IMR-90 (cell line): Measurements from ENCODE around the gene MTRFR. TPM values are rescaled to one million over a fixed set of nuclear protein-coding genes. Genes with fewer than 3 reads are reported as not detected.

Experiments used
- ATAC-seq: fragments of 200-7000 bp; cut with Tn5 transposase; 2 replicates; pipeline ENCODE4 v1.9.1; 2020; ENCODE audit warnings: low read depth, mild to moderate bottlenecking, moderate library complexity
- BruUV-seq: library from RNA; stranded (reverse); fragments of 400-500 nt; replicated peaks from 2 replicates; lab custom pipeline; 2021; lab: Mats Ljungman, UMichigan
- CTCF ChIA-PET: fragments of 300-600 bp; formaldehyde crosslinking; extraction: SDS; loops from one replicate; lab custom pipeline; 2021; ENCODE audit warnings: antibody characterized with exemption; lab: Yijun Ruan, JAX
- POLR2A ChIA-PET: fragments of 300-600 bp; sonication (Branson Sonifier 250); formaldehyde crosslinking; loops from one replicate; lab custom pipeline; 2022; ENCODE audit warnings: antibody characterized with exemption; ENCODE audit not compliant: unreplicated experiment; lab: Charles Lee
- DNase-seq: peaks from one replicate; pipeline ENCODE4 v3.0.0; 2013
- H2AFZ ChIP-seq: replicated peaks from 2 replicates; pipeline ENCODE3; 2013; ENCODE audit warnings: low read length, mild to moderate bottlenecking; ENCODE audit not compliant: poor library complexity
- H2AK5ac ChIP-seq: 2 replicates; pipeline ENCODE4 v1.6.1; 2013; ENCODE audit warnings: low read depth, low read length, inconsistent platforms
- H2AK9ac ChIP-seq: replicated peaks from 2 replicates; pipeline ENCODE3; 2013; ENCODE audit warnings: mild to moderate bottlenecking, low read depth, low read length, moderate library complexity; ENCODE audit not compliant: poor library complexity
- H2BK120ac ChIP-seq: 2 replicates; pipeline ENCODE4 v1.6.1; 2013; ENCODE audit warnings: low read depth, low read length, inconsistent platforms
- H2BK15ac ChIP-seq: 3 replicates; pipeline ENCODE4 v1.6.1; 2013; ENCODE audit warnings: low read depth, low read length, inconsistent platforms
- H2BK20ac ChIP-seq: 2 replicates; pipeline ENCODE4 v1.6.1; 2013; ENCODE audit warnings: low read depth, mild to moderate bottlenecking, inconsistent platforms, low read length, moderate library complexity
- H2BK5ac ChIP-seq: 2 replicates; pipeline ENCODE4 v1.6.1; 2013; ENCODE audit warnings: mild to moderate bottlenecking, low read depth, low read length, inconsistent platforms; ENCODE audit not compliant: poor library complexity, severe bottlenecking
- H3K14ac ChIP-seq: replicated peaks from 2 replicates; pipeline ENCODE4 v1.6.1; 2013; ENCODE audit warnings: low read depth, low read length, inconsistent platforms
- H3K18ac ChIP-seq: 2 replicates; pipeline ENCODE4 v1.6.1; 2013; ENCODE audit warnings: low read depth, low read length, control low read depth
- H3K23ac ChIP-seq: 2 replicates; pipeline ENCODE4 v1.6.1; 2013; ENCODE audit warnings: low read depth, low read length, inconsistent platforms
- H3K27ac ChIP-seq: 2 replicates; pipeline ENCODE4 v1.5.1; 2013; ENCODE audit warnings: mild to moderate bottlenecking, control low read depth, low read length; ENCODE audit not compliant: insufficient read depth
- H3K27me3 ChIP-seq: 2 replicates; pipeline ENCODE4 v1.6.1; 2013; ENCODE audit warnings: low read length; ENCODE audit not compliant: control insufficient read depth, insufficient read depth
- H3K36me3 ChIP-seq: 2 replicates; pipeline ENCODE4 v1.6.1; 2013; ENCODE audit warnings: low read length, mixed read lengths; ENCODE audit not compliant: control insufficient read depth, insufficient read depth
- H3K4ac ChIP-seq: 2 replicates; pipeline ENCODE4 v1.6.1; 2013; ENCODE audit warnings: low read depth, low read length, inconsistent platforms
- H3K4me1 ChIP-seq: 2 replicates; pipeline ENCODE4 v1.6.1; 2013; ENCODE audit warnings: low read length, mixed read lengths; ENCODE audit not compliant: control insufficient read depth, insufficient read depth
- H3K4me2 ChIP-seq: 2 replicates; pipeline ENCODE4 v1.6.1; 2013; ENCODE audit warnings: low read depth, mild to moderate bottlenecking, control low read depth, low read length, moderate library complexity
- H3K4me3 ChIP-seq: 2 replicates; pipeline ENCODE4 v1.5.1; 2013; ENCODE audit warnings: low read depth, mild to moderate bottlenecking, control low read depth, low read length, moderate library complexity; ENCODE audit not compliant: insufficient read depth
- H3K56ac ChIP-seq: 2 replicates; pipeline ENCODE4 v1.6.1; 2013; ENCODE audit warnings: low read length, inconsistent platforms; ENCODE audit not compliant: insufficient read depth; ENCODE audit errors: extremely low read depth
- H3K79me1 ChIP-seq, 2 experiments: 2 replicates each; pipeline ENCODE4 v1.6.1; 2013; ENCODE audit warnings: low read length in 2 of 2, inconsistent platforms in 1 of 2, low read depth in 1 of 2
- H3K9ac ChIP-seq: 2 replicates; pipeline ENCODE4 v1.6.1; 2013; ENCODE audit warnings: low read depth, low read length, control low read depth
- H3K9me1 ChIP-seq: 2 replicates; pipeline ENCODE4 v1.6.1; 2013; ENCODE audit warnings: low read length, inconsistent platforms; ENCODE audit not compliant: insufficient read depth
- H3K9me3 ChIP-seq: 2 replicates; pipeline ENCODE4 v1.6.1; 2013; ENCODE audit warnings: low read length; ENCODE audit not compliant: control insufficient read depth, insufficient read depth
- H4K20me1 ChIP-seq: 2 replicates; pipeline ENCODE4 v1.6.1; 2013; ENCODE audit warnings: low read length, inconsistent platforms; ENCODE audit not compliant: insufficient read depth
- H4K5ac ChIP-seq: 2 replicates; pipeline ENCODE4 v1.6.1; 2013; ENCODE audit warnings: mild to moderate bottlenecking, low read depth, low read length, control low read depth
- H4K8ac ChIP-seq, 2 experiments: 2 replicates each; pipeline ENCODE4 v1.6.1; 2013; ENCODE audit warnings: low read depth in 2 of 2, low read length in 2 of 2, control low read depth in 1 of 2, inconsistent platforms in 1 of 2
- H4K91ac ChIP-seq: 2 replicates; pipeline ENCODE4 v1.6.1; 2013; ENCODE audit warnings: low read depth, low read length, inconsistent platforms; ENCODE audit not compliant: insufficient read depth
- CEBPB ChIP-seq: IDR thresholded peaks from 2 replicates; pipeline ENCODE4 v1.6.1; 2012; ENCODE audit warnings: low read depth, low read length, improper control_type of control experiment
- MAFK ChIP-seq: IDR thresholded peaks from 2 replicates; pipeline ENCODE4 v1.6.1; 2012; ENCODE audit warnings: low read depth, low read length, improper control_type of control experiment
- RCOR1 ChIP-seq: IDR thresholded peaks from 2 replicates; pipeline ENCODE4 v1.6.1; 2012; ENCODE audit warnings: mild to moderate bottlenecking, low read length, improper control_type of control experiment; ENCODE audit not compliant: insufficient replicate concordance
- RFX5 ChIP-seq: IDR thresholded peaks from 2 replicates; pipeline ENCODE4 v1.8.0; 2012; ENCODE audit warnings: low read depth, mild to moderate bottlenecking, low read length, moderate library complexity
- WGBS, 2 experiments: methylation state at CpG; one replicate each; pipeline versions ENCODE4 v1.1.5 to v1.1.7; 2013; ENCODE audit warnings: missing lambda C conversion rate in 2 of 2; ENCODE audit not compliant: insufficient read length in 1 of 2; ENCODE audit errors: extremely low coverage in 2 of 2; 5-methylcytosine and 5-hydroxymethylcytosine counted together
- dilution Hi-C: fragments of 300-500 bp; cut with HindIII; formaldehyde crosslinking; loops from one replicate; pipeline ENCODE4 v1.14.3; 2018; ENCODE audit warnings: low sequenced_read_pairs; ENCODE audit not compliant: unreplicated experiment
- in situ Hi-C: fragments of 300-500 bp; cut with MboI; formaldehyde crosslinking; loops from 3 replicates; pipeline ENCODE4 v1.14.3; 2019; ENCODE audit warnings: low sequenced_read_pairs, inconsistent platforms, mixed read lengths
- intact Hi-C: fragments of 100-400 bp; cut with micrococcal nuclease; formaldehyde crosslinking; loops from 2 replicates; pipeline ENCODE4 v1.10.0; 2022
- polyA plus RNA-seq, 3 experiments: library from polyadenylated mRNA; depleted of rRNA; stranded (reverse); fragments of >200 nt; gene quantifications; 2 replicates each; pipeline ENCODE4 v1.2.3, GENCODE V29; 2012; ENCODE audit warnings: low replicate concordance in 1 of 3
- total RNA-seq: library from RNA; depleted of rRNA; stranded (reverse); fragments of >200 nt; gene quantifications from 2 replicates; pipeline ENCODE4 v1.2.3, GENCODE V29; 2012
- TF ChIP-seq, protein P1 (sequence below): conservative IDR thresholded peaks from 2 replicates; pipeline ENCODE4 v1.5.1; 2012; ENCODE audit warnings: mild to moderate bottlenecking, low read depth, low read length, improper control_type of control experiment

MTRFR gene
- total and polyA plus RNA-seq, 2 of the 4 experiments (the other 2 are of a cell fraction): 8.6 to 10.2 TPM

DNA sequence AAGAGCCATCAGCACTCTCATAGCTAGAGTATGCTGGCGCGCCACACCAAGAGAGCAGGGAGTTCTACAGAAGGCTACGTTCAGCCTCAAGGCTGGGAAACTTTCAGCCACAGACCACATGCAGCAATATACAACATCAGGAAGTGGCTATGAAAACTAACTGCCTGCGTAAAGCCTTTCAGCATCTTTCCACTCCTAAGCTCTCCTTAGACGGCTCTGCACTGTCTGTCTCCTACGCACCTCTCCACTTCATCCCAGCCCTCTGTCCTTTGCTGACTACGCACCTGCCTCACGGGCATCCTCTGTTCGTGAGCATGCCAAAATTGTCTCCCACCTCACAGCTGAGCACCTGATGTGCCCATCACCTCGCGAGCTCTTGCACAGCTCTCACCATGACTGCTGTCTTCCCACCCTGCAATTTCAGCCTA is 10.0 kb upstream of the MTRFR start:
- 94% methylated on average over 8 of the region's 11 CpGs; no CpG with 5 or more reads in 1 of the 2 experiments for WGBS, 2 experiments
- Histone ChIP-seq H3K9me1 (no peaks in the 10 kb centered on the region), H4K5ac (no peak overlapping the region), H3K79me1 (peaks cover 8 to 29% of the 10 kb centered on the region in 2 experiments), H3K14ac (no peak overlapping the region), H2BK5ac (no peak overlapping the region), H2BK15ac (no peak overlapping the region), H4K20me1 (no peaks in the 10 kb centered on the region), H2AK9ac (no peak overlapping the region), H3K4ac (no peak overlapping the region), H3K27ac (no peak overlapping the region), H3K9me3 (no peaks in the 10 kb centered on the region), H3K56ac (no peak overlapping the region), H3K4me3 (no peak overlapping the region), H3K4me2 (no peak overlapping the region), H2AK5ac (no peak overlapping the region), H3K18ac (no peak overlapping the region), H4K91ac (no peak overlapping the region), H2AFZ (no peak overlapping the region), H2BK120ac (no peak overlapping the region), H3K4me1 (no peaks in the 10 kb centered on the region), H3K23ac (no peak overlapping the region), H3K27me3 (no peaks in the 10 kb centered on the region), H4K8ac (no peak overlapping the region), H3K9ac (no peak overlapping the region), H2BK20ac (no peak overlapping the region), H3K36me3 (peaks cover 17% of the 10 kb centered on the region)
- dilution Hi-C loops (no loop called here), in situ Hi-C loops (no loop called here), intact Hi-C loops (no loop called here)
- no TSS peak for BruUV-seq
- TF ChIP-seq CEBPB (no peak), MAFK (no peak), RFX5 (no peak), RCOR1 (no peak)
- TF ChIP-seq, protein P1, sequence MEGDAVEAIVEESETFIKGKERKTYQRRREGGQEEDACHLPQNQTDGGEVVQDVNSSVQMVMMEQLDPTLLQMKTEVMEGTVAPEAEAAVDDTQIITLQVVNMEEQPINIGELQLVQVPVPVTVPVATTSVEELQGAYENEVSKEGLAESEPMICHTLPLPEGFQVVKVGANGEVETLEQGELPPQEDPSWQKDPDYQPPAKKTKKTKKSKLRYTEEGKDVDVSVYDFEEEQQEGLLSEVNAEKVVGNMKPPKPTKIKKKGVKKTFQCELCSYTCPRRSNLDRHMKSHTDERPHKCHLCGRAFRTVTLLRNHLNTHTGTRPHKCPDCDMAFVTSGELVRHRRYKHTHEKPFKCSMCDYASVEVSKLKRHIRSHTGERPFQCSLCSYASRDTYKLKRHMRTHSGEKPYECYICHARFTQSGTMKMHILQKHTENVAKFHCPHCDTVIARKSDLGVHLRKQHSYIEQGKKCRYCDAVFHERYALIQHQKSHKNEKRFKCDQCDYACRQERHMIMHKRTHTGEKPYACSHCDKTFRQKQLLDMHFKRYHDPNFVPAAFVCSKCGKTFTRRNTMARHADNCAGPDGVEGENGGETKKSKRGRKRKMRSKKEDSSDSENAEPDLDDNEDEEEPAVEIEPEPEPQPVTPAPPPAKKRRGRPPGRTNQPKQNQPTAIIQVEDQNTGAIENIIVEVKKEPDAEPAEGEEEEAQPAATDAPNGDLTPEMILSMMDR: no peak
- ChIA-PET POLR2A (no interaction called here), CTCF (no interaction called here)
- DNase-seq (no peak), ATAC-seq (no peak)
